Right forelimb (tissue), 1 donor: Measurements from ENCODE around the gene FOXN1.

Experiments used
- DNase-seq: peaks from one replicate; pipeline ENCODE4 v3.0.0-alpha.2; 2018

The FOXN1 gene

DNA sequence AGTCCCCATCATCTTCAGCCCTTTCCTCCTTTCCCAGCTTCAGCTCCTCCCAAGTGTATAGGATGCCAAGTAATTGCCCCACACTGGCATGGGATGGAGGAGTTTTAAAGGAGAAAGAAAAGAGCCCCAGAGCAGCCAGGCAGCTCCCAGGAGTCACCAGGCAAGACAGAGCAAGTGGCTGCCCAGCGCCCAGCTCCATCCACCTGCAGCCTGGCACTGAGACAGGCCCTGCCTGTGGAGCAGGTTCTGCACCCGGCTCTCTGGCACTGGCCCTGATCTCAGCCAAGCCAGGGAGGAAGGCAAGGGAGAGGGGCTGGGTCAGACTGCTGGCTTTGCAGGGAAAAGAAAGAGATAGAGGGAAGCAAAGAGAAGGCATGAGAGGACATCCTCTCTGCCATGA, 21.7 kb downstream of the FOXN1 start:
- no peak for DNase-seq

DNA sequence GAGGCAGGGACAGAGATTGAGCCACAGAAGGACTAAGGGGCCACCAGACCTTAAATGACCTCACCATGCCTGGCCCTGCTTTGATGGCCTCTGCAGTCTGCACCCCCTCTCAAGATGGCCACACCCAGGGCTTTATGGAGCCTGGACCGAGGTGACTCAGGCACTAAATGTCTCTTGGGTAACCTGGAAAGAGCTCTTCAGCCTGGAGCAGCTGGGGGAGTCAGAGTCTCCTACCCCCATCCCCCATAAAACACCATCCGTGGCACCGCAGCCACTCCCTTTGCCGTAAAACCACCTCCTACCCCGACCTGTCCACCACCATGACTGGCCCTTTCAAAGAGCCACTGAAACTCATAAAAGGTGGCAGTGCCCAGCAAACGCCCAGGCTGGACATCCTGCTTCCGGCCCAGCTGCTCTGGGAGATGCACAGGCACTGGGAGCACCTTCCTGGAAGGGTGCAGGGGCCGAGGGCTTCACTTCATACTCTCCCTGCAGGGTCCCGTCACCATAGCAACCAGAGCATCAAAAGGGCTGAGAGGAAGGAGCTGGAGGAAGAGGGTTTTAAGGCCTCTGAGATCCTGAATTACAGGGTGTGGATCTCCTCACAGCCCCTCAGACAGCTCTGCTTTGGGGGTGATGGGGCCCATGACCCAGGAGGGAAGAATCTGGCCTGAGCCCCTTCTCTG, 22.3 kb downstream of the FOXN1 start:
- no peak for DNase-seq

DNA sequence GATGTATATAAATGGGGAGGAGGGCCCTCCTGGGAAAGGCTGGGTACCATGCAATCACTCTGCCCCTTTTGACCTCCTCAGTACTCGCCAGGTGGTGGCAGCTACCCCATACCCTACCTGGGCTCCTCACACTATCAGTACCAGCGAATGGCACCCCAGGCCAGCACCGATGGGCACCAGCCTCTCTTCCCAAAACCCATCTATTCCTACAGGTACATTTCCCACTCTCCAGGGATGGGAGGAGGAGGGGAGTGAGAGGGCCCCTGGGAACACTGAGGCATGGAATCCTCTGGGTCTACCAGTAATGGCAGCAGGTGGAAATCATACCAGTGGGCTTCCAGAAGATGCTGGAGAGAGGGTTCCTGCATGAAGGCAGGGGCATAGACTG, 22.9 kb downstream of the FOXN1 start:
- DNase-seq = no peak

DNA sequence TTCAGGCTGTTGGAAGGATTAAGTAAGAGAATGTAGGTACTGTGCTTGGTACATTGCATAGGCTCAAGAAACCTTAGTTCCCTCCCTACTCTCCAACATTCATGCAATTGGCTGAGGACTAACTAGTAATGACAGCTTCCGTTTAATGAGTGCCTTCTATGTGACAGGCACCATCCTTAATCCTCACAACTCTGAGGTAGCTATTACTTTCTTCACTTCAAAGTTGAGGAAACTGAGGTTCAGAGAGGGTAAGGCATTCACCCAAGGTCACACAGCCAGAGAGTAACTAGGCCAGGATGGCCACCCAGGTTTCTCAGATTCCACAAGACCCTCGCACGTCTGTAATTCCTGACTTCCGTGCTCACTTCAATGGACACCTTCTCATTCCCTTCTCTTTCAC, 24.1 kb downstream of the FOXN1 start:
- no peak for DNase-seq

DNA sequence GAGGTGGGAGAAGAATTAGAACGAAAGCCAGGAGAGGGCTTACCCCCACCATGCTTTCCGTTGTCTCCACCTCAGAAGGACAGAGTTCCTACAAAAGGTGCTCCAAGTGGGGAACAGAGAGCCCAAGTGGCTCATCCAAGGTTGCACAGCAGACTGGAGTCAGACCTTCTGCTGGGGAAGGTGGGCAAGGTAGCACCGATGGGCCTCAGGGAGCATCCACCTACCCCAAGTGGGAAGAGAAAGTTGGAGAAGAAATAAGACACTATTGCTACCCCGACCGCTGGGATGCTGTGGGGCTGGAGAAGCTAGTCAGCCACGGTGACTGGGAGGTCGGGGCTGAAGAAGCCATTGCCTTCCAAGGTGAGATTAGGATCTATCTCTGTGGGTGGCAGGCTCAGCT, 24.8 kb downstream of the FOXN1 start:
- no peak for DNase-seq

DNA sequence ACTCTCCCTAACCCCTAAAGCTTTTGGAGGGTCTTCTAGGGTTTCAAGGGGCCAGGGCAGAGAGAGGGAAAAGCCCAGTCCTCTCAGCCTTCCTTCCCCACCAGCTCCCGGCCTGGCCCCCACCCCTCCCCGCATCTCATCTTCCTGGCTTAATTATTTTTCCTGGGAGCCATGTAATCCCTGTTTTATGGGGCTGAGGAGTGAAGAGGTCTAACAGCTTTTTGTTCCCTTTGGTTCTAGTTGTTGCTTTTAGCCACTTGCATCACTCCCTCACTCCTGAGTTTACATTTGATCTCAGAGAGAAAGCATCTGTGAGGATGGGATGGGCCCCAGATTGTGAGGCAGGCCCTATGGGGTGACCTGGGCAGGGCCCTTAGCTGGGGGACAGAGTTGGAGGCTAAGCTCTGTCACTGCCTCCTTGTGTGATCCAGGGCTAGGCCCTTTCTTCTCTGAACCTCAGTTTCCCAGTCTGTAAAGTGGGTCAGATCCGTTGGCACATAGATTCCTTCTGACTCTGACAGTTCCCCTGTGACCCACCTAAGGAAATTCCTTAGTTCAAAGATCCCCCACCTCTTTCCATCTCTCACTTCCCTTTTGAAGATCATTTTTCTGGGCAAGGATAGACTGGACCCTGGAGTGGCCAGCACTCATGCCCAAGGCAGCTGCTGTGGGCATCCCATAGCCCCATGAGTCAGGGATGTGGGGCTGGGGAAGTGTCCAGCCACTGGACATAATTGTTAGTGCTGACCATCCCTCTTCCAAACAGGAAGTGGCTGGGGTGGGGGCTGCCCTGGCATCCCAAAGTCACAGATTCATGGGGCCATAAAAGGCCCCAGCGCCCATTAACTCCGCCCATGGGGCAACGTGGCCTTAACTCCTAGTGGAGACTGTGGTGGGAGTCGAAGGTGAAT, 26.2 kb downstream of the FOXN1 start:
- DNase-seq = no peak

DNA sequence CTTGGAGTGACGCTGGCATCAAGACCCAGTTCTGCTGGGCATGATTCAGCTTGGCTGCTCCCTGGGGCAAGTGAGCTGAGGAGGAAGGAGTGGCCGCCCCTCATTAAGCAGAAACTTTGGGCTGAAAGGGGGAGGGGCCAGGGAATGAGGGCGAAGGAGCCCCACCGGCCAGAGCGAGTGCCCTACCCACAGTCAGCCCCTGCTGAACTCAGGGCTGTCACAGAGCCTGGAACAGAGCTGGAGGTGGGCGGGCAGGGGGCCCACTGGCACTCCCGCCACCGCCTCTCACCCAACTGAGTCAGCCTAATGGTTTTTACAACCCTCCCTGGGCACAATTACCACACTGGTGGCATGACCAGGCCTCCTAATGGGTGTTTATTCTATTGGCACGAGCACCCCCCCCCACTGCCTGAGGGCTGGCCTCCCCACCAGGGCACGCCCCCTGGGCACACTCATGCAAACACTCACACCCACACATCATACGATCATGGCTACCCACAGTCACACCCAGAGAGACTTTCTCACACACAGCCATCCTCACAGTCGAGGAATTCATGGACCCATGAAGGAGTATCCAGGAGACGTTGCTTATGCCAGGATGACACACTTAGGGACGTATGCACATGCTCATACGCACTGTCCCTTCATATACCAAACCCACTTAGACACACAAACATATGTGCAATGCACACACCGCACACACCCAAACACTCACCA, 27.1 kb downstream of the FOXN1 start:
- DNase-seq = no peak

DNA sequence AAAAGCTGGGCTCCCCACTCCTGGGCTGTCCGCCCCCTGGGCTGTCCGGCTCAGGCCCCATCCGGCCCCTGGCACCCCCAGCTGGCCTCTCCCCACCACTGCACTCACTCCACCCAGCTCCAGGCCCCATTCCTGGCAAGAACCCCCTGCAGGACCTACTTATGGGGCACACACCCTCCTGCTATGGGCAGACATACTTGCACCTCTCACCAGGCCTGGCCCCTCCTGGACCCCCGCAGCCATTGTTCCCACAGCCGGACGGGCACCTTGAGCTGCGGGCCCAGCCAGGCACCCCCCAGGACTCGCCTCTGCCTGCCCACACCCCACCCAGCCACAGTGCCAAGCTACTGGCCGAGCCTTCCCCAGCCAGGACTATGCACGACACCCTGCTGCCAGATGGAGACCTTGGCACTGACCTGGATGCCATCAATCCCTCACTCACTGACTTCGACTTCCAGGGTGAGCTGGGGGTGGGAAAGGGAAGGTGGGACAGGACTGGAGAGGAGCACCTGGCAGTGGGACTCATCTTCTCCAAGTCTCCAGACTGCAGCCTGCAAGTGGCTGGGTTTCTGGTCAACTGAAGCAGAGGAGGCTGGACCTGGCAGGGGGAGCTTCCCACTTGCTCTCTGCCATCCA, 28.7 kb downstream of the FOXN1 start:
- no peak for DNase-seq

DNA sequence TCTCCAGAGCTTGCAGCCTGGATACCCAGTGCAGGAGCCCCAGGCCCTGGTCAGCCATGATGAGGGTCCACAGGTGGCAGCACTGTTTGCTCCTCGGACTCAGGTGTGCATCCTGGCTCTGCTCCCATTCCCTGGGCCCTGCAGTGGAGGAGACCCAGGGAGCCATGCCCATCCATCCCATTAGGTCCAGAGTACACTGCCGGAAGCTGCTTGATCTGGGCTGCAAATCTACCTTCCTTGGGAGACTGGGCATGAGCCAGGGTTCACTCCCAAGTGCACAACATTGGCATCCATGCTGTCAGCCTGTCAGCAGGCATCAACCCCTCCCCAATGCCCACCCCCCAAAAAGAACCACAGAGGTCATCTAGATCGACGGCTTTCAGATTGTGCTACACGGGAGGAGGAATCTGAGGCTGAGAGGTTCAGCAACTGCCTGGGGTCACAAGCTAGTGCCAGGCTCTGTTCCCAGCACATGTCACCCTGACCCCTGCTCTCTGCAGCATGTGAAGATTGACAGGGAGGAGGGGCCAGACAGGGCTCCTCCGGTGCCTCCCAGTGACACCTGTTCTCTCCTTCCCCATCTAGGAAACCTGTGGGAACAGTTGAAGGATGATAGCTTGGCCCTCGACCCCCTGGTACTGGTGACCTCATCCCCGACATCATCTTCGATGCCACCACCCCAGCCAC, 30.5 kb downstream of the FOXN1 start:
- no peak for DNase-seq

DNA sequence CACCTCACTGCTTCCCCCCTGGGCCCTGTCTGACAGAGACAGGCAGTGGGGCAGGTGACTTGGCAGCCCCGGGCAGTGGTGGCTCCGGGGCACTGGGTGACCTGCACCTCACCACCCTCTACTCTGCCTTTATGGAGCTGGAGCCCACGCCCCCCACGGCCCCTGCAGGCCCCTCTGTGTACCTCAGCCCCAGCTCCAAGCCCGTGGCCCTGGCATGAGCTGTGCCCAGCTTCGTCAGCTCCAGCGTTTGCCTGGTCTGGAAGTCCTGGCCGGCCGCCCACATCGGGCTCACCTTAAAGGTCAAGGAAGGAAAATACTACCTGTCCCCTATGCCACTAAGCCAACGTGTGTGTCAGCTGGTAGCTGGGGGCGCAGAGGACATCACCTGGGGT, 31.1 kb downstream of the FOXN1 start:
- no peak for DNase-seq

DNA sequence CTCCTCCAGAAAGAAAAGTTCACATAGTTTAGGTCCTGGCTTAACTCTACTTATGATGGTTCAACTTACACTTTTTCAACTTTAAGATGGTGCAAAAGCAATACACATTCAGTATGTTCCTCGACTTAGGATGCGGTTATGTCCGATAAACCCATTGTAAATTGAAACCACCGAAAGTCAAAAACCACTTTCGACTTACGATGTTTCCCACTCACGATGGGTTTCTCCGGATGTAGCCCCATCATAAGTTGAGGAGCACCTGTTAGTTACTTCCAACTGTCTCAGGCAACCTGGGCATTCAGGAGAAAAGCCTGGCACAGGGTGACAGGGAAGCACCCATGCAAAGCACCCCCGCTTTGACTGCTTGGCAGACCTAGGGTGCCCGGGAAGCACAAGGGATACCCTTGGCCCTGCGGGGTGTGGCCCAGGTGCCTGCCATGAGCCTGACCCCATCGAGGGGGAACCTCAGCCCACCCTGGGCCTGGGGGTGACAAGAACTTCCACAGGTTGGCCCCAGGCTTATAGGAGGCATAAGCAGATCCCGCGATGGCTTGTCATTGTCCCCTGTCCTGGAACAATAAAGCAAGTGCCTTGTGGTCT, 32.2 kb downstream of the FOXN1 start:
- no peak for DNase-seq

DNA sequence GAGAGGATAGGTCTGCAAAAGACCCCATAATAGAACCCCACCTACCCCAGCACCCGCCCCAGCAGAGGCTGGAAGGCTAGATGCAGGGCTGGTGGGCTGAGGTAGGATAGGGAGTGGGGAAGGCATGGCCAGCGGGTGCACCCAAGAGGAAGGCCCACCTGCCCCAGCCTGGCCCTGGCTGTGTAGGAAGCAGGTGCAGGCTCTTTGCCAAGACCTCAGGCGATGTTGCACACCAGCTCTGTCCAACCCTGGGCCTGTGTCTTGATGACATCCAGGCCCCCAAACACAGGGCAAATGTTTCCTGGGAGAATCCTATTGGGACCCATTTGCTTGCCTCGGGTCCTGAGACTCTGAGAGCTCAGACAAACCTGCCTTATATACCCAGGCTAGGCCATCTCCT, 34.1 kb downstream of the FOXN1 start:
- DNase-seq = no peak

DNA sequence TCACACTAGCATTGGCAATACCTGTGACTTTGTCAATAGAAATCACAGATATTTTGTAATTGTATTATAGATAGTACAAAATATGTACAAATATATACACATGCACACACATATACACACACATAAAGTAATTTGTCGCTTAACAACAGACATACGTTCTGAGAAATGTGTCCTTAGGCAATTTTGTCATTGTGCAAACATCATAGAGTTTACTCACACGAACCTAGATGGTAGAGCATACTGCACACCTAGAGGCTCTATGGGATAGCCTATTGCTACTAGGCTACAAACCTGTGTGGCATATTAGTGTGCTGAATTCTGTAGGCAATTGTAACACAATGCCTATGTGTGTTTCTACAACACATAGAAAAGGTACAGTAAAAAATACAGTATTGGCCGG, 35.3 kb downstream of the FOXN1 start:
- DNase-seq = no peak

DNA sequence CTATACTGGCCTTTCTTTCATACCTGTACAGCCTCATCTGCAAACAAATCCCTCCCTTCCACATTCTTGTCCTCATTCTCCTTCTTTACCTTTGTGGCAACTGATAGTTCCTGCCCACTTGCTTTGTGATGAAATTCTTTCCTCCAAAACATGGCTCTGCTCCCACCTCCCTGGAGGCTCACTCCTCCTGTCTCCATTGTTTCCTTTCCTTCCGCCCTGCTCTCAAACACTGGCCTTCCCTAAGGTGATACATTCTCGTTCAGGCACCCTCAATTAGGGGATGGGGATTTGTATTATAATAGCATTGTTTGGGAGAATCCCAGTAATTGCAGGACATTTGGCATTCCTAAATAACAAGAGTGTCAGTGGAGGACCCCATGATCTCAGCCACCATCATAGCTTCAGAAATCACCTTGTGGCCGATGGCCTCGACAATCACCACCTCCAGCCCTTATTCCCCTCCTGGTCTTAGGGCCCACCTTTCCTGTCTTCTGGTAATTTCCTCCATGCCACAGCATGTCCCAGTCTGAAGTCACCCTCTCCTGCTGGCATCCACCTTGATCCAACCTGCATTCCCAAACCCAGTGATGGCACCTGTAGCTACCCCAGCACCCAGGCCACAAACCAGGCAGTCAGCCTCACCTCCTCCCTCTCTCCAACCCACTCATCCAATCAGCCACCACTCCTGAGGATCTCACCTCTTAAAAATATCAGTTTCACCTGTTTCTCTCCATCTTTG, 38.4 kb downstream of the FOXN1 start:
- DNase-seq = no peak

DNA sequence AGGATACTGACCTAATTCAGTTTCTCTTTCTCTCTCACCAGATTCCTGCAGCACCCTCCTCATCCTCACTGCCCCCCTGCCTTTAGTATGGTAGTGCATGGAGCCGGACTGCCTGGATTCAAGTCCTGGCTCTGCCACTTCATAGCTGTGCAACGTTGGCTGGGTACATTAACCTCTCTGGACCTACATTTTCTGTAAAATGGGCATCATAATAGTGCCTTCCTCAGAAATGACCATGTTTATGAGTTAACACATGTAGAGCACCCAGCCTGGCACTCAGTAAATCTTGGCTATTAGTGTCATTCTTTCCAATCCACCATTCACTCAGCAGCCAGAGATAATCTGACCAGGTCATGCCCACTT, 39.0 kb downstream of the FOXN1 start:
- no peak for DNase-seq

DNA sequence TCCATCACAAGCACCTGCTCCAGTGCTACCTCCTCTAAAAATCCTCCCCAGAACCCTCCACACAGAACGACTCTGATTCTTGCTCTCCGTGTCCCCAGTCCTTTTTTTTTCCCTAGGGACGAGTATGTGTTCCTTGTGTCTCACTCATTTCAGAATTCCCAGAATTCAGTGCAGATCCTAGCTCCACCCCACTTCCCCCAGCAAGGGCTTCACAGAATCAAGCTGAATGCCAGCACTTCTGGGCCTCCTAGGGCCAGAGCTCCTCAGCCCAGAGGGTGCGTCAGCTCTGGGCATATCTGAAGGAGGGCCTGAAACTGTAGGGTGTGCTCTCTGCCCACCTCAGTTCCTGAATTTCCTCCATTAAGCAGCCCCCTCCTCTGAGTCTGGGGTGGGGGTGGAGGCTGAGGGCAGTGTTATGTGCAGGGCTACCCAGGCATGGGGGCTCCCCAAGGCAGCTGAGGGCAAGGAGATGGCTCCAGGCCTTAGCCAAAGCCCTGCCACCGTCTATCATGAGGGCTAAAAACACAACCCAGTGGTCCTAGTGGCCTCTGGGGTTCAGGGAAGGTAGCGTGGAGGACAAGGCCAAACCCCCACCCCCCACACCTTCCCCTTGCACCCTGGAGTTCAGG, 39.8 kb downstream of the FOXN1 start:
- DNase-seq = no peak

DNA sequence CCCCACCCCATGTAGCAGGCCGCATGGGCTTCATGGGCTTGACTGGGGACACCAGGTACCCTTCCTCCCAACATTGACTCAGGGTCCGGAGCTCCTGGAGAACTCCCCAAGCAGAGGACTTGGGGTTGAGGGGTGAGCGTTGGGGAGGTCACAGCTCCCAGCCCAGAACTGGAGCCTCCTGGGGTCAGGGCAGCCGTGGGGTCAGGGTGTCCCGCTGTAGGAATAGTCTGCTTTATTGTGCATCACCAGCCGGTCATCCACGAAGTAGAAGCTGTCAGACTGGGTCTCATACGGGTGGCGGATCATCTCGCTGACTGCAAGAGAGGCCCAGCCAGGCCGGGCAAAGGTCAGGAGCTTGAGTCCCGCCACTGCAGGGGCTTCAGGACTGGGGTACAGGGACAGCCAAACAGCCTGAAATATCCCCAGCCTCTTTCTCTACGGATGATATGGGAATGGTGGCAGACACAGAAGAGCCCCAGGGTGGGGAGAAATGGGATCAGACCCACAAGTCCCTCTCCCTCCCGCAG, 41.0 kb downstream of the FOXN1 start:
- no peak for DNase-seq

DNA sequence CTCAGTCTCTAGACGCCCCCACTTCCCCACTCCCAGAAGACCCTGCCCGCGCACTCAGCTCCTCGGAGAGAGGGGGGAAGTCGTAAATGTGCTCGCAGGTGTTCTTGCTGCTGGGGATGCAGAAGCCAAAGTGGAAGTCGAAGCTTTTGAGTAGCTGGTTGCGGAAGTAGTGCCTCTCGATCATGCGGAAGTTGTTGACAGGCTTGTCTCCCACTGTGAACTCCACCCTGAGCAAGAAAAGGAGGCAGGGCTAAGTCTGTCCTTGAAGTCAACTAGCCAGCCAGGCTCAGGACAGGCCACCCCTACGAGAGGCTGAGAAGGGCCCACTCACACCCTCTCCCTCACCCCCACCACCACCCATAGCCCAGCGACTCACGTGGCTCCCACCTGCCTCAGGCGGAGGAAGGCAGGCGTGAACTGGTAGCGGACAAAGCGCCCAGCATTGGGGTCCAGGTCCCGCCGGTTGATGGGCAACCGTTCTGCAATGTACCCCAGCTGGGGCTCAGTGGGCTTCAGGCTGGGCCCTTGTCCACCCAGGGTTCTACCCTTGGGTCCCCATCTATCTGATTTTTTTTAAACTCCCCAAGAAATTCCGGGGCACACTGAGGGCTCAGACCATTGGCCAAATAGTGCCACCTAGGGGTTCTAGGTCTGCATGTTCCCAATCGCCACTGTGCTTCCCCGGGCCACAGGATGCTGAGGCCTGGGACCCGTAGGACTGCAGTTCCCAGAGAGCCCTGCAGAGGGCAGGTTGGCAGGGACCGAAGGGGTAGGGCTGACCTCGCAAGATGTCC, 41.7 kb downstream of the FOXN1 start:
- peak; percentile 58 for DNase-seq

DNA sequence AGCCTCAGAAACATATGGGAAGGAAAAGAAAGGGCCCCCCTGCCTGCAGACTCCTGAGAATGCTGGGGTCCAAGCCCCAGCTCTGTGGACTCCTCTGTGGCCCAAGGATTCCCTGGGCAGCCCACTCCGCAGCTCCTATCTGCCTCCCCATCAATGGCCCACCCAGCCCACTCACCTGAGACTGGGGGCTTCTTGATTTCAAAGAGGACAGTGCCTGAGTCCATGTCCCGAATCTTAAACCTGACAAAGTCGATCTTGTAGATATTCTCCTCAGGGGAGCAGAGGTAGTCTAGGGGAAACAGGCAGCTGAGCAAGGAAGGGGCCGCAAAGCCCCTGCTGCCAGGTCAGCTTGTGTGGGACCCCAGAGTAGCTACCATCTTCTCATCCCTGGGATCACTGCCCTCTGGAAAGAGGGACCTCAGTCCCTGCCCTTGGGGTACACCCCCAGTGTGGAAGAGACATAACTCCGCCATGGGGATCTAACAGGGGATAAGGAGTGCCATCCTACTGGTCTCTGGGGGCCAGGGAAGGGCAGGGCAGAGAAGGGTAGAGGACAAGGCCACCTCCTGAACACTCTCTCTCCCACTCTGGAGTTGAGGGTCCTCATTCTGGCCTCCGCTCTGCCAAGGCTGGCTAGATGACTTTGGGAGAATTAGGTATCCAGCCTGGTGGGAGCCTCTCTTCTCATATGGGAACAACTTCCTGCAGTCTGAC, 42.4 kb downstream of the FOXN1 start:
- DNase-seq = no peak
